LNCaP clone FGC (cell line): ENCODE results near the gene GYPC.

Experiments
- DNase-seq: peaks from one replicate; pipeline ENCODE4 v3.0.0-alpha.2; 2011; ENCODE audit warnings: low read depth
- H3K4me3 ChIP-seq: 2 replicates; pipeline ENCODE4 v1.5.1; 2011; ENCODE audit warnings: mild to moderate bottlenecking, low read depth, low read length, control low read depth
- TF ChIP-seq, protein P1 (sequence below): IDR thresholded peaks from 2 replicates; pipeline ENCODE4 v1.5.1; 2012; ENCODE audit warnings: mild to moderate bottlenecking; ENCODE audit not compliant: control insufficient read depth, insufficient read depth; ENCODE audit errors: extremely low read depth

Gene GYPC

DNA sequence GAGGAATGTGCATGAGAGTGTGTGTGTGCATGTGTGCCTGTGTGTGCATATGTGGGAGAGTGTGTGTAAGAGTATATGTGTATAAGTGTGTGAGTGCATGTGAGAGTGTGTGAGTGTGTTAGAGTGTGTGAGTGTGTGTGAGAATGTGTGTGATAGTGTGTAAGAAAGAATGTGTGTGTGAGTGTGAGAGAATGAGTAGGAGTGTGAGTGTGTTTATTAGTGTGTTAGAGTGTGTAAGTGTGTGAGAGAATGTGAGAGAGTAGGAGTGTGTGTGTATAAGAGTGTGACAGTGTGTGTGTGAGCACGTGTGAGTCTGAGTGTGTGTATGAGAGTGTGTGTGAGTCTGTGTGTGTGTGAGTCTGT, 21.2 kb downstream of the GYPC start:
- H3K4me3 ChIP-seq = no peak overlapping the region
- no peak for DNase-seq
- TF ChIP-seq, protein P1, sequence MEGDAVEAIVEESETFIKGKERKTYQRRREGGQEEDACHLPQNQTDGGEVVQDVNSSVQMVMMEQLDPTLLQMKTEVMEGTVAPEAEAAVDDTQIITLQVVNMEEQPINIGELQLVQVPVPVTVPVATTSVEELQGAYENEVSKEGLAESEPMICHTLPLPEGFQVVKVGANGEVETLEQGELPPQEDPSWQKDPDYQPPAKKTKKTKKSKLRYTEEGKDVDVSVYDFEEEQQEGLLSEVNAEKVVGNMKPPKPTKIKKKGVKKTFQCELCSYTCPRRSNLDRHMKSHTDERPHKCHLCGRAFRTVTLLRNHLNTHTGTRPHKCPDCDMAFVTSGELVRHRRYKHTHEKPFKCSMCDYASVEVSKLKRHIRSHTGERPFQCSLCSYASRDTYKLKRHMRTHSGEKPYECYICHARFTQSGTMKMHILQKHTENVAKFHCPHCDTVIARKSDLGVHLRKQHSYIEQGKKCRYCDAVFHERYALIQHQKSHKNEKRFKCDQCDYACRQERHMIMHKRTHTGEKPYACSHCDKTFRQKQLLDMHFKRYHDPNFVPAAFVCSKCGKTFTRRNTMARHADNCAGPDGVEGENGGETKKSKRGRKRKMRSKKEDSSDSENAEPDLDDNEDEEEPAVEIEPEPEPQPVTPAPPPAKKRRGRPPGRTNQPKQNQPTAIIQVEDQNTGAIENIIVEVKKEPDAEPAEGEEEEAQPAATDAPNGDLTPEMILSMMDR = no peak

DNA sequence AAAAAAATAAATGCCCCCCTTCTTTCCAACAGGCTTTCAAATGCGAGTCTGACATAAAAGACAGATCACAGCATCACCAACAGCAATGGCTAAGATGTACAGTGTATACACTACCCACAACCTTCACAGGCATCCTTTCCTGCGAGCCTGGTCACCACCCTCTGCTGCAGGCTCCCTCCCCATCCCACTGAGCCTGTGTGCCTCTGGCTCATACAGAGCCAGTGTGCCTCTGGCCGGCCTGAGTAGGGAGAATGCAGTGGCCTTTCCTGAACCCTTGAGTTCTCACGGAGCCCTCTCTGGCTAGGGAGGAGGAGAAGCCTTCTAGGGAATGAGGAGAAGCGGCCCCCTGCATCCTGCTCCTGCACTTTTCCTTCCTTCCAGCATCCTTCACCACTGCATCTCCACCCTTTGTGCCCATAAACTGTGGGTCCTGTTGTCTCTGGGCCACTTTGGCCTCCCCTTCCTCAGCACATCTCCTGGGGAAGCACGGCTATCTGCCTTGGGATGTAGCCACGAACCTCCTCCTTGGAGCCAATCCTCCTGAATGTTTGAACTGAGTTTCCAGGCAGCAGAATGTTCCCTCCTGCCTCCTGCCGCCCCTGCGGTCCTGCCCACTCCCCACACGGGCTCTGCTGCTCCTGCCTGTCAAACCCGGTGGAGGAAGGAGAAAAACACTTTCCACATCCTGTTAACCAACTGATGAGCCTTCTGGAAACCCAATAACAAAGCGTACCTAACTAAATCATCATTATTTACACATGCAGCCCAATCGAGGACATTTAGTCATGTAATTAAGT, 22.5 kb downstream of the GYPC start:
- DNase-seq = no peak
- TF ChIP-seq, protein P1 = no peak
- H3K4me3 ChIP-seq = no peak overlapping the region

DNA sequence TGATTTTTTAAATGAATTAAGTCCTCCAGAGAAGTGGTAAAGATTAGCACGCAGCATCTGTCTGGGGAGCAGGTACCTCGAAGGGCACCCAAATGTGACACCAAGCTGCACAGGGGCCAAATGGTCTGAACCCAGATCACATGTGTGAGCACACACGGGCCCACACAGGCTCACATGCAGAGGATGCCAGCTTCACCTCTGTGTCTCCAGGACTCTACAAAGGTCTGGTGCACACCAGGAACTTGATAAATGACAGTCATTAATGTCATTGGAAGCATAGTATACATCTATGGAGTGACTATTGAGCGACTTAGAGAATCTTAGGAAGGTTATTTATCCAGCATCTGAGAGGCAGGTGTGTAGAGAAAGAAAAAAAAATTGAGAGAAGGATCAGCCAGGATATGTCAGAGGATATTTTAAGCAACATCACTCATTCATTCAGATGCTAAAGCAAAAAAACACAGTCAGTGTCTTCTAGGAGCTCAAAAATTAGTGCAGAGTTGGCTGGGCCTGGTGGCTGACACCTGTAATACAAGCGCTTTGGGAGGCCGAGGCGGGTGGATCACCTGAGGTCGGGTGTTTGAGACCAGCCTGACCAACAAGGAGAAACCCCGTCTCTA, 23.2 kb downstream of the GYPC start:
- DNase-seq = no peak
- no peak overlapping the region for H3K4me3 ChIP-seq
- TF ChIP-seq, protein P1 = no peak

DNA sequence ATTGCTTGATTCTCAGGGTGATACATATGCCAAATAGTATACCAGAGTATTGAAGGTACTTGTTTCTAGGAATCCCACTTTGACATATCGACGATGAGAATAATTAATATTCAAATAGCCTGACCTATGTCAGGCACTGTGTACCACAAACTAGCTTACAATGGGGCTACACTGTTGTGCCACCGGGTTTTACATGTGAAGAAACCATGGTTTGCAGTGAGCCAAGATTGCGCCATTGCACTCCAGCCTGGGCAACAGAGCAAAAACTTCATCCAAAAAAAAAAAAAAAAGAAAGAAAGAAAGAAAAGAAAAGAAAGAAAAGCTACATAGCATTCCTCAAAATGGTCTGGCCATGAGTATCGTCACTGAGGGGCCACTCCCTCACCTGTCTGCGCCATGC, 25.5 kb downstream of the GYPC start:
- no peak for DNase-seq
- H3K4me3 ChIP-seq = no peak overlapping the region
- TF ChIP-seq, protein P1 = no peak

DNA sequence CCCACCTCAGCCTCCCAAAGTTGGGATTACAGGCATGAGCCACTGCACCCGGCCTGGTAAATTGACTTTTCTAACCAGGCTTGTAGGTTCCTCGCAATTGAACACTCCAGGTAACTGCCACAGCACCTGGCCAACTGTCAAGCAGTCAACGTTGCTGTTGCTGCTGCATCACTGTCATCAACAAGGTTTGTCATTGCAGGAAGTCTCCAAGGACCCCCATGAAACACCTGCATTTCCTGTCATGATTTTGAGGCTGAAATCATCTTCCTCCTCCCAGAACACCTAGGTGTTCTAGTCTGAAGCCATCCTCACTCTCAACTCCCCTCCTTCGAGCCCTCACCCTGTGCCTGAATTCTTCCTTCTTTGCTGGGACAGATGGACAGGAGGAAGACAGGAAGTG, 29.7 kb downstream of the GYPC start:
- DNase-seq = no peak
- no peak overlapping the region for H3K4me3 ChIP-seq
- TF ChIP-seq, protein P1 = no peak

DNA sequence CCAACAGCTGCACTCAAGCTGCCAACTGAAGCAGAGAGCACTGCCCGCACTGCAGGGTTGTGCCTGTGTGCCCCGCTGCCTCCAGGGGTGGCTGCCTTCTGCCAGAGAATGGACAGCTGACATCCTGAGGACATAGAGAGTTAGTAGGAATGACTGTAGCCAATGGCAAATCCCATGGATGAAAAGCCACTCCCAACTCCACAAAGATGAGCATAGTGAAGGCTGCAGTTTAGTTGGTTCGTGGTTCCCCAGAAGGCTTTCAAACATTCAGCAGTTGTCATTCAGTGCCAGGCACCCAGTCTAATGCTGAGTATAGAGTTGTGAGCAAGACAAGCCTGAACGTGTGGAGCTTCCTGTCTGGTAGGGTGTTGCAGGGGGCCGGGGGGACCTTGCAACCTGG, 30.3 kb downstream of the GYPC start:
- no peak overlapping the region for H3K4me3 ChIP-seq
- no peak for DNase-seq
- TF ChIP-seq, protein P1 = no peak
